GM12878 (cell line): ENCODE measurements around the gene INSIG2. TPM values are rescaled to one million over a fixed set of nuclear protein-coding genes. Genes with fewer than 3 reads are reported as not detected.

Source experiments
- ASH2L ChIP-seq: fragments of 300-600, 200-600 bp; sonication (generic); IDR thresholded peaks from 2 replicates; pipeline ENCODE4 v1.6.1; 2017; ENCODE audit warnings: low read depth, mild to moderate bottlenecking, borderline replicate concordance
- BCL11A ChIP-seq: IDR thresholded peaks from 2 replicates; pipeline ENCODE4 v1.6.1; 2011; ENCODE audit warnings: low read depth, low read length
- BMI1 ChIP-seq: fragments of 450-650 bp; IDR thresholded peaks from 2 replicates; pipeline ENCODE4 v1.6.1; 2016; ENCODE audit warnings: mild to moderate bottlenecking, moderate library complexity, borderline replicate concordance
- CHD4 ChIP-seq: fragments of 200-600 bp; sonication (generic); IDR thresholded peaks from 2 replicates; pipeline ENCODE4 v1.6.1; 2016; ENCODE audit warnings: mild to moderate bottlenecking
- CREM ChIP-seq: IDR thresholded peaks from 2 replicates; pipeline ENCODE4 v1.6.1; 2014; ENCODE audit warnings: antibody characterized with exemption, low read depth
- DPF2 ChIP-seq: fragments of 450-650 bp; IDR thresholded peaks from 2 replicates; pipeline ENCODE4 v1.6.1; 2017; ENCODE audit warnings: mild to moderate bottlenecking
- E4F1 ChIP-seq: fragments of 450-650 bp; IDR thresholded peaks from 2 replicates; pipeline ENCODE4 v1.6.1; 2018; ENCODE audit warnings: borderline replicate concordance, mild to moderate bottlenecking; ENCODE audit not compliant: partially characterized antibody
- HSF1 ChIP-seq: fragments of 150-350 bp; IDR thresholded peaks from 2 replicates; pipeline ENCODE4 v1.6.1; 2014; ENCODE audit warnings: mild to moderate bottlenecking, low read depth, low read length
- JUND ChIP-seq: IDR thresholded peaks from 2 replicates; pipeline ENCODE4 v1.6.1; 2012; ENCODE audit warnings: low read depth, mild to moderate bottlenecking, low read length, improper control_type of control experiment, moderate library complexity
- MEF2B ChIP-seq: fragments of 450-650 bp; IDR thresholded peaks from 2 replicates; pipeline ENCODE4 v1.6.1; 2018; ENCODE audit warnings: mild to moderate bottlenecking, moderate library complexity; ENCODE audit not compliant: partially characterized antibody, poor library complexity, severe bottlenecking
- NFYA ChIP-seq: IDR thresholded peaks from 2 replicates; pipeline ENCODE4 v1.6.1; 2011; ENCODE audit warnings: low read depth, mild to moderate bottlenecking, low read length, improper control_type of control experiment, borderline replicate concordance
- NR2C2 ChIP-seq: IDR thresholded peaks from 2 replicates; pipeline ENCODE4 v1.6.1; 2011; ENCODE audit warnings: borderline replicate concordance, low read depth; ENCODE audit not compliant: control insufficient read depth, insufficient read length
- NR2F1 ChIP-seq: fragments of 450-650 bp; conservative IDR thresholded peaks from 2 replicates; pipeline ENCODE4 v1.6.1; 2017; ENCODE audit warnings: mild to moderate bottlenecking
- PAX8 ChIP-seq: fragments of 450-650 bp; IDR thresholded peaks from 2 replicates; pipeline ENCODE4 v1.6.1; 2017; ENCODE audit warnings: mild to moderate bottlenecking, moderate library complexity
- POU2F2 ChIP-seq: IDR thresholded peaks from 3 replicates; pipeline ENCODE4 v1.6.1; 2011; ENCODE audit warnings: low read depth, mild to moderate bottlenecking, low read length, borderline replicate concordance
- RUNX3 ChIP-seq: IDR thresholded peaks from 2 replicates; pipeline ENCODE4 v1.6.1; 2012; ENCODE audit warnings: low read length, inconsistent platforms
- SMAD1 ChIP-seq: fragments of 450-650 bp; IDR thresholded peaks from 2 replicates; pipeline ENCODE4 v1.6.1; 2018; ENCODE audit warnings: mild to moderate bottlenecking, low read depth; ENCODE audit not compliant: partially characterized antibody
- SUPT20H ChIP-seq: IDR thresholded peaks from 2 replicates; pipeline ENCODE4 v1.6.1; 2011; ENCODE audit warnings: low read depth, mild to moderate bottlenecking, low read length, moderate library complexity, borderline replicate concordance; ENCODE audit not compliant: control insufficient read depth
- TAF1 ChIP-seq: IDR thresholded peaks from 2 replicates; pipeline ENCODE4 v1.6.1; 2011; ENCODE audit warnings: mild to moderate bottlenecking, low read depth, low read length, borderline replicate concordance
- TARDBP ChIP-seq: IDR thresholded peaks from 2 replicates; pipeline ENCODE4 v1.6.1; 2016; ENCODE audit warnings: borderline replicate concordance
- ZNF217 ChIP-seq: fragments of 450-650 bp; IDR thresholded peaks from 2 replicates; pipeline ENCODE4 v1.6.1; 2017; ENCODE audit warnings: antibody characterized with exemption, mild to moderate bottlenecking
- polyA plus RNA-seq, 11 experiments: library from polyadenylated mRNA; depleted of rRNA in 4 of 11; unstranded in 6 of 11; stranded (reverse) in 5 of 11; fragments of >200 nt; fragmentation: Nextera tagmentation in 4 of 11; fragmentation: Illumina TruSeq in 1 of 11; extraction: Ambion mirVana in 4 of 11; extraction: Trizol in 1 of 11; gene quantifications; 1 replicate in 1 of 11; 2 replicates in 10 of 11; pipeline versions ENCODE4 v1.2.1 to v1.2.3, GENCODE V29; 2011 to 2016; ENCODE audit warnings: inconsistent platforms in 2 of 11, missing spikeins in 2 of 11, low read depth in 1 of 11
- total RNA-seq, 4 experiments: library from RNA; depleted of rRNA in 3 of 4; stranded (reverse); fragments of >200 nt in 3 of 4; fragmentation: Illumina TruSeq in 1 of 4; extraction: Trizol in 1 of 4; gene quantifications; 2 replicates each; pipeline versions ENCODE4 v1.2.1 to v1.2.3, GENCODE V29; 2013 to 2021
- TF ChIP-seq, protein P1 (sequence below): IDR thresholded peaks from 2 replicates; pipeline ENCODE4 v1.6.1; 2012; ENCODE audit warnings: low read depth, low read length, improper control_type of control experiment

Gene INSIG2
- total and polyA plus RNA-seq, 10 of the 15 experiments (the other 5 are each of a cell fraction or from before 2014, with no cell fraction given) = 4.9 to 92.7 (median 12.0) TPM

GRCh38 chr2:118055512-118056164 lies 32.6 kb upstream of the INSIG2 start (continued):
- TF ChIP-seq, protein P1, sequence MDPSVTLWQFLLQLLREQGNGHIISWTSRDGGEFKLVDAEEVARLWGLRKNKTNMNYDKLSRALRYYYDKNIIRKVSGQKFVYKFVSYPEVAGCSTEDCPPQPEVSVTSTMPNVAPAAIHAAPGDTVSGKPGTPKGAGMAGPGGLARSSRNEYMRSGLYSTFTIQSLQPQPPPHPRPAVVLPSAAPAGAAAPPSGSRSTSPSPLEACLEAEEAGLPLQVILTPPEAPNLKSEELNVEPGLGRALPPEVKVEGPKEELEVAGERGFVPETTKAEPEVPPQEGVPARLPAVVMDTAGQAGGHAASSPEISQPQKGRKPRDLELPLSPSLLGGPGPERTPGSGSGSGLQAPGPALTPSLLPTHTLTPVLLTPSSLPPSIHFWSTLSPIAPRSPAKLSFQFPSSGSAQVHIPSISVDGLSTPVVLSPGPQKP = no peak
- TF ChIP-seq SMAD1 (no peak), PAX8 (no peak), CREM (no peak), TARDBP (no peak), ASH2L (0 out of 2 replicates have a peak, but pooled peaks have one; percentile 38), E4F1 (no peak), RUNX3 (peak; percentile 38; the same call in 1 of the 2 replicates), NR2C2 (no peak), ZNF217 (peak; percentile 65; the same call in 1 of the 2 replicates), POU2F2 (peak; percentile 58; the same call in 1 of the 3 replicates), BCL11A (peak; percentile 92), NFYA (no peak), TAF1 (no peak), DPF2 (peak; percentile 82), BMI1 (peak; percentile 65), HSF1 (no peak), CHD4 (0 out of 2 replicates have a peak, but pooled peaks have one; percentile 57), MEF2B (peak; percentile 53), NR2F1 (peak; percentile 55), SUPT20H (no peak), JUND (0 out of 2 replicates have a peak, but pooled peaks have one; percentile 5)
- TF ChIP-seq, all 136 proteins: peak for 34
